ENCODE data around the gene OR2T2. TPM values are rescaled to one million over a fixed set of nuclear protein-coding genes. Genes with fewer than 3 reads are reported as not detected.
"Not testable (repeated sequence)": the region's sequence is repeated elsewhere in the genome, so short reads cannot be mapped to it uniquely, and the experiment has no call there.

Gene OR2T2, protein sequence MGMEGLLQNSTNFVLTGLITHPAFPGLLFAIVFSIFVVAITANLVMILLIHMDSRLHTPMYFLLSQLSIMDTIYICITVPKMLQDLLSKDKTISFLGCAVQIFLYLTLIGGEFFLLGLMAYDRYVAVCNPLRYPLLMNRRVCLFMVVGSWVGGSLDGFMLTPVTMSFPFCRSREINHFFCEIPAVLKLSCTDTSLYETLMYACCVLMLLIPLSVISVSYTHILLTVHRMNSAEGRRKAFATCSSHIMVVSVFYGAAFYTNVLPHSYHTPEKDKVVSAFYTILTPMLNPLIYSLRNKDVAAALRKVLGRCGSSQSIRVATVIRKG
- total RNA-seq, result not detected

- not testable (repeated sequence) for H3K9me3 Mint-ChIP-seq; H3K27ac Mint-ChIP-seq; DNase-seq (ENCODE audit: low spot score); H3K4me3 Mint-ChIP-seq; H3K27me3 Mint-ChIP-seq; H3K36me3 Mint-ChIP-seq; ATAC-seq; H3K4me1 Mint-ChIP-seq (ENCODE audit: low read depth in 2 of 2)
Measured at GRCh38 chr1:248445399-248445798, at the start of gene OR2T2. Gene OR2T2, plus strand, starts transcription at chr1:248445637. Its CDS starts 7,161 bp downstream, at chr1:248452798.

- no peaks in the 10 kb centered on the region for H3K4me1 Mint-ChIP-seq (ENCODE audit: low read depth in 2 of 2)
- no peaks in the 10 kb centered on the region for H3K36me3 Mint-ChIP-seq
- H3K27ac Mint-ChIP-seq, result no peak within 1 kb of the TSS
- H3K4me3 Mint-ChIP-seq, result no peak within 1 kb of the TSS
- H3K9me3 Mint-ChIP-seq, result peaks cover 4% of the 10 kb centered on the region
- DNase-seq (ENCODE audit: low spot score) (no peak), ATAC-seq (no peak)
- H3K27me3 Mint-ChIP-seq, result no peaks in the 10 kb centered on the region
Measured at GRCh38 chr1:248402748-248403147, 42.7 kb upstream of the OR2T2 start, which contains the start of gene OR2T1. Gene OR2T1, plus strand, starts transcription at chr1:248403048. Its CDS starts 3,100 bp downstream, at chr1:248406148.

- Mint-ChIP-seq H3K4me3 (no peak overlapping the region), H3K27me3 (no peaks in the 10 kb centered on the region), H3K27ac (no peak overlapping the region), H3K36me3 (no peaks in the 10 kb centered on the region), H3K4me1 (ENCODE audit: low read depth in 2 of 2) (no peaks in the 10 kb centered on the region), H3K9me3 (peaks cover 4% of the 10 kb centered on the region)
- no peak for ATAC-seq
- DNase-seq (ENCODE audit: low spot score), result no peak
Measured at GRCh38 chr1:248404024-248404423, 41.4 kb upstream of the OR2T2 start.

GRCh38 chr1:248406721-248407692 lies 38.4 kb upstream of the OR2T2 start:
- Mint-ChIP-seq H3K9me3 (peaks cover 4% of the 10 kb centered on the region), H3K4me1 (ENCODE audit: low read depth in 2 of 2) (no peaks in the 10 kb centered on the region), H3K36me3 (no peaks in the 10 kb centered on the region), H3K4me3 (no peak overlapping the region), H3K27me3 (no peaks in the 10 kb centered on the region), H3K27ac (no peak overlapping the region)
- DNase-seq (ENCODE audit: low spot score), result no peak
- no peak for ATAC-seq

GRCh38 chr1:248416226-248416625 lies 29.2 kb upstream of the OR2T2 start:
- Mint-ChIP-seq H3K27ac (no peak overlapping the region), H3K4me3 (no peak overlapping the region), H3K9me3 (no peaks in the 10 kb centered on the region), H3K4me1 (ENCODE audit: low read depth in 2 of 2) (no peaks in the 10 kb centered on the region), H3K36me3 (no peaks in the 10 kb centered on the region), H3K27me3 (no peaks in the 10 kb centered on the region)
- DNase-seq (ENCODE audit: low spot score) (no peak), ATAC-seq (no peak)

- Mint-ChIP-seq H3K4me1 (ENCODE audit: low read depth in 2 of 2) (no peaks in the 10 kb centered on the region), H3K4me3 (no peak overlapping the region), H3K9me3 (peaks cover 3% of the 10 kb centered on the region), H3K36me3 (no peaks in the 10 kb centered on the region), H3K27me3 (no peaks in the 10 kb centered on the region), H3K27ac (no peak overlapping the region)
- ATAC-seq (no peak), DNase-seq (ENCODE audit: low spot score) (no peak)
Measured at GRCh38 chr1:248417854-248418253, 27.6 kb upstream of the OR2T2 start.

DNA sequence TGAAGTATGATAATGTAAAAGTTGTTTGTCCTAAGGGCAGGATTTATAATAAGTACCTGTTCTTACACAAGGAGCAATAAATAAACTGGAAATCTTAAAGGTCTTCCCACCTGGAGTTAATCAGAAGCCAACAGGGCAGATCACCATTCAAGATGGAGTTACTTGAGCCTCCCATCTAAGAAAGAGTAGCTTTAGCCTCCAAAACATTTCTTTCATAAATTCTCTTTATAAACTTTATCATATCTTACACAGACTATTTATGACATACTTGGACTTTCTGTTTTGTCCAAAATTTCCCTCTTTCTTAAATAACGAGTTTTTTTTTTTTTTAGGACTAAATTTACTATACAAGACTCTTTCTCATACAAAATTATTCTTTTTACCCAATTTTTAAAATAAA lies 24.1 kb upstream of the OR2T2 start:
- Mint-ChIP-seq H3K4me1 (ENCODE audit: low read depth in 2 of 2) (no peaks in the 10 kb centered on the region), H3K36me3 (no peaks in the 10 kb centered on the region), H3K4me3 (no peak overlapping the region), H3K9me3 (peaks cover 3% of the 10 kb centered on the region), H3K27me3 (no peaks in the 10 kb centered on the region), H3K27ac (no peak overlapping the region)
- DNase-seq (ENCODE audit: low spot score) (no peak), ATAC-seq (no peak)

DNA sequence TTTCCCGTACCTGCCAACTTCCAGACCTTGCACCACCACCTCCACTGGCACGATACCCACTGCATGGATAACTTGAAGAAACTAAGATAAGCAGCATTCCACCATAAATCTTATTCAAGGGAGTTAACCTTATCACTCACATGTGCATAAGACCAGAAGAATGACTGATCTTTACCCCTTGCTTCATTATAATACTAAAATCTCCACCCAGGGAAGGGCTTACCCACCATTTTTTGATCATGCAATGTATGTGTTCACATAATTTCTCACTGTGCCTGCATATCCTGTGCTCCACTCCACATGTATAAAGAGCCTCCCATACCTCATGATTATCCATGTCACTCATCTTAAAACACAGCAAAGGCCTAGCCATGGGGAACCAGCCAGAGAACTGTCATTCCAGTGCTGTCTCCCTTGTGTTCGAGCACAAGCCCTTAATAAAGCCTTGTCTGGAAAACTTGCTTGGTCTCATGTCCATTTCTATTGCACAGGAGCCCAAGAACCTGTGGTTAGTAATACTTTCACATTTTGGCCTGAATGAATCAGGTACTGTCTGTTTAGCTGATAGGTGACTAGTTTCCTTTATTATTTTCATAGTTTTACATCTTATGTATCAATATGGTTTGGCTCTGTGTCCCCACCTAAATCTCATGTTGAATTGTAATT lies 17.8 kb upstream of the OR2T2 start:
- not testable (repeated sequence) for H3K4me3 Mint-ChIP-seq; DNase-seq (ENCODE audit: low spot score); H3K9me3 Mint-ChIP-seq

DNA sequence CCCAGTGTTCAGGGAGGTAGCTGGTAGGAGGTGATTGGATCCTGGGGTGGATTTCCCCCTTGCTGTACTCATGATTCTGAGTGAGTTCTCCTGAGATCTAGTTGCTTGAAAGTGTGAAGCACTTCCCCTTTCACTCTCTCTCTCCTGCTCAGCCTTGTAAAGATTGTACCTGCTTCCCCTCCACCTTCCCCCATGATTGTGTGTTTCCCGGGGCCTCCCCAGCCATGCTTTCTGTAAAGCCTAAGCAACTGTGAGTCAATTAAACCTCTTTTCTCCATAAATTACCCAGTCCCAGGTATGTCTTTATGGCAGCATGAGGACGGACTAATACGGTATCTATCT lies 17.3 kb upstream of the OR2T2 start:
- H3K27ac Mint-ChIP-seq; H3K36me3 Mint-ChIP-seq; ATAC-seq; H3K9me3 Mint-ChIP-seq; H3K4me3 Mint-ChIP-seq; DNase-seq (ENCODE audit: low spot score); H3K4me1 Mint-ChIP-seq (ENCODE audit: low read depth in 2 of 2): not testable (repeated sequence)
- H3K27me3 Mint-ChIP-seq, result peaks cover 0 to 11% of the 10 kb centered on the region in 2 donors

More for the DNA sequence above, 17.8 kb upstream of the OR2T2 start:
- not testable (repeated sequence) for H3K27ac Mint-ChIP-seq; H3K4me1 Mint-ChIP-seq (ENCODE audit: low read depth in 2 of 2); H3K36me3 Mint-ChIP-seq; ATAC-seq
- H3K27me3 Mint-ChIP-seq, result peaks cover 0 to 11% of the 10 kb centered on the region in 2 donors

DNA sequence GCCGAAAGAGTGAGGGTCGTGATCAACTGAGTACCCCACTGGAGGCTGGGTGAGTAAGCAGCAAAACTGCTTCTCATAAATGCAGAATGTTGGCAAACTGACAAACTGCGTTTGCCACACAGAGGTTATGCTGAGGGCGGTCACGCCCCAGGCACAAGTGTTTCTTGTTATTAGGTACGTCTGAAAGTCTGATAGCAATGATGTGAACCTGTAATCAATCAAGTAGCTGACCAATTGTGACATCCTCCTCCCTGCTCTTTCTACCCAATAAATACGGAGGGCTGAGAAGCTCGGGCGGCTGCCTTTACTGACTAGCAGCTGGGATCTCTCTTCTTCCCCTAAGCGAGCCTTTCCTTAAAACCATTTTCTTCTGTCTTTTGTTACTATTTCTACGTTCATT lies 13.8 kb upstream of the OR2T2 start:
- not testable (repeated sequence) for H3K9me3 Mint-ChIP-seq; H3K4me3 Mint-ChIP-seq; ATAC-seq; H3K36me3 Mint-ChIP-seq; H3K27ac Mint-ChIP-seq; DNase-seq (ENCODE audit: low spot score); H3K4me1 Mint-ChIP-seq (ENCODE audit: low read depth in 2 of 2)
- H3K27me3 Mint-ChIP-seq, result peaks cover 2 to 11% of the 10 kb centered on the region in 2 donors

- H3K4me3 Mint-ChIP-seq; H3K9me3 Mint-ChIP-seq; DNase-seq (ENCODE audit: low spot score); ATAC-seq; H3K36me3 Mint-ChIP-seq; H3K27ac Mint-ChIP-seq; H3K4me1 Mint-ChIP-seq (ENCODE audit: low read depth in 2 of 2): not testable (repeated sequence)
- peaks cover 2 to 11% of the 10 kb centered on the region in 2 donors for H3K27me3 Mint-ChIP-seq
Measured at GRCh38 chr1:248432201-248432600, 13.2 kb upstream of the OR2T2 start.

DNA sequence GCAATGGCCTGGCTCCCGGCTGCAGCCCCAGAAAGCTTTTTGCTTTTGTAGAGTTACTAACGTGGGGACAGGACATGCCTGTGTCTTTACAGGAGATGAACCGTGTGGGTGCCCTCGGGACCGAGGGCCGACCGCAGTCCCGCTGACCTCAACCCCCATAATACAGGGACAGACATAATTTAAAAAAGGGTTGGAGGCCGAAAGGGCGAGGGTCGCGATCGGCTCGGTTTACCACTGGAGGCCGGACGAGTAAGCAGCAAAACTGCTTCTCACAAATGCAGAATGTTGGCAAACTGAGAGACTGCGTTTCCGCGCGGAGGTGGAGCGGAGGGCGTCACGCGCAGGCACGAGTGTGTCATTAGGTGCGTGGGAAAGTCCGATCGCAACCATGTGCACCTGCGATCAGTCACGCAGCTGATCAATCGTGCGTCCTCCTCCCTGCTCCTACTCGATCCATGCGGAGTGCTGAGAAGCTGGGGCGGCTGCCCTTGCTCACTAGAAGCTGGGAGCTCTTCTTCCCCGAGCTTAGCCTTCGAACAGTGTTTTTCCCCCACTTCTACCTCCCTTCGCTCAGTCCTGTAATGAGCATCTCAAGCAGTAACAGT lies 11.5 kb upstream of the OR2T2 start:
- H3K36me3 Mint-ChIP-seq; H3K4me3 Mint-ChIP-seq; H3K9me3 Mint-ChIP-seq; DNase-seq (ENCODE audit: low spot score); H3K27ac Mint-ChIP-seq; H3K4me1 Mint-ChIP-seq (ENCODE audit: low read depth in 2 of 2): not testable (repeated sequence)
- ATAC-seq, result peak in 1 of 2 donors; percentile 15
- H3K27me3 Mint-ChIP-seq, result peaks cover 2 to 11% of the 10 kb centered on the region in 2 donors

GRCh38 chr1:248434913-248435312 lies 10.5 kb upstream of the OR2T2 start:
- H3K36me3 Mint-ChIP-seq; H3K27me3 Mint-ChIP-seq; H3K4me1 Mint-ChIP-seq (ENCODE audit: low read depth in 2 of 2); H3K9me3 Mint-ChIP-seq; H3K4me3 Mint-ChIP-seq; H3K27ac Mint-ChIP-seq; ATAC-seq; DNase-seq (ENCODE audit: low spot score): not testable (repeated sequence)
